ENCODE data around the gene RASGEF1C. TPM values are rescaled to one million over a fixed set of nuclear protein-coding genes. Genes with fewer than 3 reads are reported as not detected.

Gene RASGEF1C
- total RNA-seq, 2 experiments from 2014 or later: not detected

DNA sequence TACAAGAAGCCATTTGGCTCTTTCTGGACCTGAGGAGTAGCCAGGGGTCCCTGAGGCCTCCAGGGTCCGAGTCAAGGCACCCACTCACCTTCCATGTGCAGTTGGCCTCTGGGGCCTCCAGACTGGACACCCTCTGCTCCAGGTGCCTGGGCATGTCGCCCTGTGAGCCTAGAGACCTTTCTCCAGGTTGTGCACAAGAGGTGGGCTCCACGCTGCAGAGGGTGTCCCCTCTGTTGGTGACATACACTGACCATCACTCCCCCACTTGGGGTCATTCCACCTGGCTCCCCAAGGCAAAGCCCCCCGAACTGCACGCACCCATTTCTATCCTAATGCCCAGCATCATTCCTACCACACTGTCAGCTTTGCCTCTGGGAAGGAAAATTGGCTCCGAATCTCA is 48.8 kb downstream of the RASGEF1C start:
- no peaks in the 10 kb centered on the region for H3K9me3 ChIP-seq (ENCODE audit: low read length)
- ChIA-PET POLR2A (no interaction called here), CTCF (ENCODE audit: unreplicated experiment) (no interaction called here)
- H4K20me1 ChIP-seq (ENCODE audit: insufficient read depth, low read length): no peaks in the 10 kb centered on the region
- no peak for DNase-seq (ENCODE audit: low spot score)
- TF ChIP-seq EZH2phosphoT487 (IDR thresholded peaks at IDR 0.05; ENCODE audit: borderline replicate concordance, low read depth, low read length): no peak
- TF ChIP-seq, protein P1, sequence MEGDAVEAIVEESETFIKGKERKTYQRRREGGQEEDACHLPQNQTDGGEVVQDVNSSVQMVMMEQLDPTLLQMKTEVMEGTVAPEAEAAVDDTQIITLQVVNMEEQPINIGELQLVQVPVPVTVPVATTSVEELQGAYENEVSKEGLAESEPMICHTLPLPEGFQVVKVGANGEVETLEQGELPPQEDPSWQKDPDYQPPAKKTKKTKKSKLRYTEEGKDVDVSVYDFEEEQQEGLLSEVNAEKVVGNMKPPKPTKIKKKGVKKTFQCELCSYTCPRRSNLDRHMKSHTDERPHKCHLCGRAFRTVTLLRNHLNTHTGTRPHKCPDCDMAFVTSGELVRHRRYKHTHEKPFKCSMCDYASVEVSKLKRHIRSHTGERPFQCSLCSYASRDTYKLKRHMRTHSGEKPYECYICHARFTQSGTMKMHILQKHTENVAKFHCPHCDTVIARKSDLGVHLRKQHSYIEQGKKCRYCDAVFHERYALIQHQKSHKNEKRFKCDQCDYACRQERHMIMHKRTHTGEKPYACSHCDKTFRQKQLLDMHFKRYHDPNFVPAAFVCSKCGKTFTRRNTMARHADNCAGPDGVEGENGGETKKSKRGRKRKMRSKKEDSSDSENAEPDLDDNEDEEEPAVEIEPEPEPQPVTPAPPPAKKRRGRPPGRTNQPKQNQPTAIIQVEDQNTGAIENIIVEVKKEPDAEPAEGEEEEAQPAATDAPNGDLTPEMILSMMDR (conservative IDR thresholded peaks at IDR 0.05; ENCODE audit: low read length): no peak
- H3K4me3 ChIP-seq (ENCODE audit: low read depth, low read length, poor library complexity, severe bottlenecking): no peak overlapping the region
- H3K9me2 ChIP-seq (ENCODE audit: insufficient read depth, low read length): no peaks in the 10 kb centered on the region
- no peak overlapping the region for H3K27ac ChIP-seq (ENCODE audit: low read depth, low read length, poor library complexity, severe bottlenecking)
- H3K79me2 ChIP-seq (ENCODE audit: insufficient read depth, low read depth, low read length): no peaks in the 10 kb centered on the region
- no TSS peak for BruUV-seq (replicated peaks)
- intact Hi-C loops (cut with micrococcal nuclease; ENCODE audit: unreplicated experiment): no loop called here
- no peaks in the 10 kb centered on the region for H3K4me1 ChIP-seq (ENCODE audit: insufficient read depth, low read length, poor library complexity, severe bottlenecking)
- H3K36me3 ChIP-seq (ENCODE audit: insufficient read depth, low read length): no peaks in the 10 kb centered on the region
- no peak overlapping the region for H3K4me2 ChIP-seq (ENCODE audit: low read length)
- H2AFZ ChIP-seq (ENCODE audit: low read length): no peak overlapping the region

DNA sequence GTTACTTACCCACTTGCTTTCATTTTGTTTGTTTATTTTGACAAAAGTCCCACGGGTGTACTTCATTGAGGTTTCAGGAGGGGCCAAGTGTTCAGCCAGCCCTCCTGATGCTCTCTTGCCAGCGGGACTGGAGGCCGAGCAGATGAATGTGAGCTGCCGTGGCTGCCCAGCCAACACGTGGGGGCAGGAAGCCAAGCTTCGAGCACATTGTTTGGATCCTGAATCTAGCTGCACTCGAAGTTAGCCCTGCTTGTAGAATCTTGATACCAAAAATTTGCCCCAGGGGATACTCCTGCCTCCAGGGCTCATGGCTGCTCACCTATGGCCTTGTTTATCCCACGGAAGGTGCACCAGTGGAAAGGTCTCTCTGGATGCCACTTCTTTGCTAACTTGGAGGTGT is 49.3 kb downstream of the RASGEF1C start:
- Histone ChIP-seq H3K4me2 (ENCODE audit: low read length) (no peak overlapping the region), H3K9me2 (ENCODE audit: insufficient read depth, low read length) (no peaks in the 10 kb centered on the region), H2AFZ (ENCODE audit: low read length) (no peak overlapping the region), H3K4me3 (ENCODE audit: low read depth, low read length, poor library complexity, severe bottlenecking) (no peak overlapping the region), H3K79me2 (ENCODE audit: insufficient read depth, low read depth, low read length) (no peaks in the 10 kb centered on the region), H3K36me3 (ENCODE audit: insufficient read depth, low read length) (no peaks in the 10 kb centered on the region), H3K27ac (ENCODE audit: low read depth, low read length, poor library complexity, severe bottlenecking) (no peak overlapping the region), H3K4me1 (ENCODE audit: insufficient read depth, low read length, poor library complexity, severe bottlenecking) (no peaks in the 10 kb centered on the region), H3K9me3 (ENCODE audit: low read length) (no peaks in the 10 kb centered on the region), H4K20me1 (ENCODE audit: insufficient read depth, low read length) (no peaks in the 10 kb centered on the region)
- POLR2A ChIA-PET: no interaction called here
- TF ChIP-seq, protein P1 (conservative IDR thresholded peaks at IDR 0.05; ENCODE audit: low read length): no peak
- no peak for TF ChIP-seq EZH2phosphoT487 (IDR thresholded peaks at IDR 0.05; ENCODE audit: borderline replicate concordance, low read depth, low read length)
- no peak for DNase-seq (ENCODE audit: low spot score)
- no TSS peak for BruUV-seq (replicated peaks)
- CTCF ChIA-PET (ENCODE audit: unreplicated experiment): no interaction called here
- intact Hi-C loops (cut with micrococcal nuclease; ENCODE audit: unreplicated experiment): no loop called here

DNA sequence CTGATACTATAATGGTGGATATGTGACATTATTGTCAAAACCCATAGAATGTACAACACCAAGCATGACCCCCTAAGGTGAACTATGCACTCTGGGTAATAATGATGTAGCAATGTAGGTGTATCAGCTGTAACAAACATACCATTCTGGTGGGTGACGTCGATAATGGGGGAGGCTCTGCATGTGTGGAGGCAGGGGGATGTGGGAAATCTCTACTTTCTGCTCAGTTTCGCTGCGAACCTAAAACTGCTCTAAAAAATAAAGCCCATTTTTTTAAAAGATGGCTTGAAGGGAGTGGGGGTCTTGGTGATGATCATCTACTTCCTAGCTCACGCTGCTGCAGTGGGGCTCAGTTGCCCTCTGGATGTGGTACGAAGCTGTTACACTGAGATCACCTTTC is 51.1 kb downstream of the RASGEF1C start:
- Histone ChIP-seq H3K4me1 (ENCODE audit: insufficient read depth, low read length, poor library complexity, severe bottlenecking) (no peaks in the 10 kb centered on the region), H3K9me2 (ENCODE audit: insufficient read depth, low read length) (no peaks in the 10 kb centered on the region), H3K27ac (ENCODE audit: low read depth, low read length, poor library complexity, severe bottlenecking) (no peak overlapping the region), H3K79me2 (ENCODE audit: insufficient read depth, low read depth, low read length) (no peaks in the 10 kb centered on the region), H3K9me3 (ENCODE audit: low read length) (no peaks in the 10 kb centered on the region), H3K4me2 (ENCODE audit: low read length) (no peak overlapping the region), H3K36me3 (ENCODE audit: insufficient read depth, low read length) (no peaks in the 10 kb centered on the region), H2AFZ (ENCODE audit: low read length) (no peak overlapping the region), H4K20me1 (ENCODE audit: insufficient read depth, low read length) (no peaks in the 10 kb centered on the region), H3K4me3 (ENCODE audit: low read depth, low read length, poor library complexity, severe bottlenecking) (no peak overlapping the region)
- ChIA-PET POLR2A (no interaction called here), CTCF (ENCODE audit: unreplicated experiment) (no interaction called here)
- intact Hi-C loops (cut with micrococcal nuclease; ENCODE audit: unreplicated experiment): no loop called here
- BruUV-seq (replicated peaks): no TSS peak
- DNase-seq (ENCODE audit: low spot score): no peak
- TF ChIP-seq, protein P1 (conservative IDR thresholded peaks at IDR 0.05; ENCODE audit: low read length): no peak
- TF ChIP-seq EZH2phosphoT487 (IDR thresholded peaks at IDR 0.05; ENCODE audit: borderline replicate concordance, low read depth, low read length): no peak
